Osteocyte (in vitro differentiated cells): ENCODE measurements around the gene CNDP1. TPM values are rescaled to one million over a fixed set of nuclear protein-coding genes. Genes with fewer than 3 reads are reported as not detected.
A peak's percentile ranks its signal among the peaks of the same experiment; 100 is the strongest.

Experiments used
- DNase-seq: peaks from one replicate; pipeline ENCODE4 v3.0.0; 2021; ENCODE audit warnings: mixed read lengths; ENCODE audit not compliant: unreplicated experiment; ENCODE audit errors: extremely low spot score
- H3K27ac Mint-ChIP-seq: one replicate; pipeline ENCODE4 v1.8.0; 2021; ENCODE audit warnings: mild to moderate bottlenecking, mixed read lengths; ENCODE audit not compliant: unreplicated experiment
- H3K27me3 Mint-ChIP-seq: one replicate; pipeline ENCODE4 v1.8.0; 2021; ENCODE audit warnings: mixed read lengths; ENCODE audit not compliant: unreplicated experiment
- H3K36me3 Mint-ChIP-seq: one replicate; pipeline ENCODE4 v1.8.0; 2021; ENCODE audit warnings: mixed read lengths; ENCODE audit not compliant: unreplicated experiment
- H3K4me1 Mint-ChIP-seq: one replicate; pipeline ENCODE4 v1.8.0; 2021; ENCODE audit warnings: mixed read lengths; ENCODE audit not compliant: unreplicated experiment
- H3K4me3 Mint-ChIP-seq: one replicate; pipeline ENCODE4 v1.8.0; 2021; ENCODE audit warnings: mild to moderate bottlenecking, moderate library complexity, mixed read lengths; ENCODE audit not compliant: unreplicated experiment
- H3K9me3 Mint-ChIP-seq: one replicate; pipeline ENCODE4 v1.8.0; 2021; ENCODE audit warnings: mixed read lengths; ENCODE audit not compliant: unreplicated experiment
- CTCF ChIP-seq: fragments of 200-600 bp; sonication (generic); IDR thresholded peaks from 2 replicates; pipeline ENCODE4 v1.5.0; 2021; ENCODE audit warnings: antibody characterized with exemption, mild to moderate bottlenecking, moderate library complexity
- total RNA-seq: library from RNA; stranded (reverse); gene quantifications from 2 replicates; pipeline ENCODE4 v1.2.1, GENCODE V29; 2021

The CNDP1 gene
- total RNA-seq, 1 donor from 2014 or later: not detected

DNA sequence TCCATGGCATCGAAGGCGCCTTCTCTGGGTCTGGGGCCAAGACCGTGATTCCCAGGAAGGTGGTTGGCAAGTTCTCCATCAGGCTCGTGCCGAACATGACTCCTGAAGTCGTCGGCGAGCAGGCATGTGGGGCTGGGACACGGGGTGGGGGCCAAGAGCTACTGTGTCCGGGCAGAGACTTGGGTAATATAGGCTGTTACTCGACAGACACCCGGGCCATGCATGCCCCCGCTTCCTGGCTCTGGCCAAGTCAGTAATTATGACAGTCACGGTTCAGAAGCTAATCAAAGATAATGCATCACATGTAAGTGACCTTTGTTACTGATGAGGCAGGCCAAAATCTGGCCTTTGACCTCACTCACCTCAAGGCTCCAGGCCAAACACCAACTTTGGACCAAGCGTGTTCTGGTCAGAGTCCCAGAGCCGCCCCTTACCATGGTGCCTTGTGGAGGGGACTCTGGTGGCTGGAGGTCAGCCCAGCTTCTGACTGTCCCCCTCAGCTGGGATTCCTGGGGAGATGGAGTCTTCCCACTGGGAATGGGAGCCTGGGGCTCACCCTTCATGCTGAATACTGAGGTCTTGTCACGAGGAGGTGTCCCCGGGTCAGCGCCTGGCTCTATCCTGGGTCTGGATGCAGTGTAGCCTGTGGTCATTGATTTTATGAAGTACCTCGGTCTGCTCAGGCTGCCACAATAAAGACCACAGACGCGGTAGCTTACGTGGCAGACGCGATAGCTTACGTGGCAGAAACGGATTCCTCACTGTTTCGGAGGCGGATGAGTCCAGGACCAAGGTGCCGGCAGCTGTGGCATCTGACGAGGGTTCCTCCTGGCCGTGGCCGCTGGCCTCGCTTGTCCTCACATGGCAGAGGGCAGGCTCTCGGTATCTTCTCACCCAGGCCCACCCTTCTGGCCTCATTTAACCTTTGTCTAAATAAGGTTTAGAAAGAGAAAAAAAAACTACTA is 17.7 kb upstream of the CNDP1 start:
- no peaks in the 10 kb centered on the region for H3K27me3 Mint-ChIP-seq
- peak; percentile 79 for DNase-seq
- H3K4me3 Mint-ChIP-seq: no peak overlapping the region
- no peak overlapping the region for H3K27ac Mint-ChIP-seq
- H3K9me3 Mint-ChIP-seq: no peaks in the 10 kb centered on the region
- peaks cover 40% of the 10 kb centered on the region for H3K36me3 Mint-ChIP-seq
- TF ChIP-seq CTCF: no peak
- H3K4me1 Mint-ChIP-seq: no peaks in the 10 kb centered on the region

GRCh38 chr18:74517236-74517630 is 17.1 kb upstream of the CNDP1 start:
- Mint-ChIP-seq H3K4me3 (no peak overlapping the region), H3K27me3 (no peaks in the 10 kb centered on the region), H3K9me3 (no peaks in the 10 kb centered on the region), H3K27ac (no peak overlapping the region), H3K4me1 (no peaks in the 10 kb centered on the region), H3K36me3 (peaks cover 38% of the 10 kb centered on the region)
- DNase-seq: peak; percentile 54
- no peak for TF ChIP-seq CTCF

GRCh38 chr18:74518456-74519295 is 15.6 kb upstream of the CNDP1 start:
- no peak for TF ChIP-seq CTCF
- Mint-ChIP-seq H3K4me1 (no peaks in the 10 kb centered on the region), H3K4me3 (no peak overlapping the region), H3K36me3 (peaks cover 31% of the 10 kb centered on the region), H3K27ac (no peak overlapping the region), H3K27me3 (no peaks in the 10 kb centered on the region), H3K9me3 (no peaks in the 10 kb centered on the region)
- no peak for DNase-seq

GRCh38 chr18:74519320-74520095 is 14.8 kb upstream of the CNDP1 start:
- DNase-seq: no peak
- TF ChIP-seq CTCF: no peak
- Mint-ChIP-seq H3K4me3 (no peak overlapping the region), H3K36me3 (peaks cover 31% of the 10 kb centered on the region), H3K27ac (no peak overlapping the region), H3K27me3 (no peaks in the 10 kb centered on the region), H3K4me1 (no peaks in the 10 kb centered on the region), H3K9me3 (no peaks in the 10 kb centered on the region)
